ENCODE results near the gene CLCN6.

The CLCN6 gene

GRCh38 chr1:11851180-11851579 is 45.2 kb downstream of the CLCN6 start:
- no peaks in the 10 kb centered on the region for H3K4me1 ChIP-seq (ENCODE audit: insufficient read depth, low read length)
- H3K4me3 ChIP-seq (ENCODE audit: low read depth in 1 of 2, low read length in 2 of 2) = no peak overlapping the region
- H3K27me3 ChIP-seq (ENCODE audit: control insufficient read depth in 1 of 2, insufficient read depth in 2 of 2, low read length in 2 of 2) = no peaks in the 10 kb centered on the region
- no peak overlapping the region for H3K9ac ChIP-seq (ENCODE audit: low read length)
- no peaks in the 10 kb centered on the region for H3K36me3 ChIP-seq (ENCODE audit: insufficient read depth, low read length)
- H3K9me3 ChIP-seq (ENCODE audit: low read length) = no peaks in the 10 kb centered on the region
- no peak overlapping the region for H3K27ac ChIP-seq (ENCODE audit: low read depth, low read length)

DNA sequence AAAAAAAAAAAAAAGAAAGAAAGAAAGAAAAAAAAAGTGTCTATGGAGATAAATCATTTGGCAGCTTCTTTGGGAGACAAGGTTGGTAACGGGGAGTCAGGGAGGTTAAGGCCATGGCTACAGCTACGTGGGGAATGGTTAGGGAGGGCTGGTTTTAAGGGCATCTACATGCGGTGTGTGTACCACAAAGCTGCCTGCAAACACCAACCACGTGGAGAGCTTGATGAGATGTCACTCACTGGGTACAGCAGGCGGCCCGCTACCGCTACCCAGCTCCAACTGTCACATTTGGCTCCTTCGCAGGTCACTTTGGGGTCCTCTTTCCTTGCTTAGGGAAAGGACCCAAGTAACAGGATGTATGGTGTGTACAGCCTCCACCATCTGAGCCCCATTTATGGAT is 48.5 kb downstream of the CLCN6 start:
- H3K9ac ChIP-seq (ENCODE audit: low read length) = no peak overlapping the region
- no peaks in the 10 kb centered on the region for H3K36me3 ChIP-seq (ENCODE audit: insufficient read depth, low read length)
- H3K9me3 ChIP-seq (ENCODE audit: low read length) = no peaks in the 10 kb centered on the region
- H3K27me3 ChIP-seq (ENCODE audit: control insufficient read depth in 1 of 2, insufficient read depth in 2 of 2, low read length in 2 of 2) = peaks cover 7 to 22% of the 10 kb centered on the region in 2 donors
- no peaks in the 10 kb centered on the region for H3K4me1 ChIP-seq (ENCODE audit: insufficient read depth, low read length)
- no peak overlapping the region for H3K27ac ChIP-seq (ENCODE audit: low read depth, low read length)
- no peak overlapping the region for H3K4me3 ChIP-seq (ENCODE audit: low read depth in 1 of 2, low read length in 2 of 2)

DNA sequence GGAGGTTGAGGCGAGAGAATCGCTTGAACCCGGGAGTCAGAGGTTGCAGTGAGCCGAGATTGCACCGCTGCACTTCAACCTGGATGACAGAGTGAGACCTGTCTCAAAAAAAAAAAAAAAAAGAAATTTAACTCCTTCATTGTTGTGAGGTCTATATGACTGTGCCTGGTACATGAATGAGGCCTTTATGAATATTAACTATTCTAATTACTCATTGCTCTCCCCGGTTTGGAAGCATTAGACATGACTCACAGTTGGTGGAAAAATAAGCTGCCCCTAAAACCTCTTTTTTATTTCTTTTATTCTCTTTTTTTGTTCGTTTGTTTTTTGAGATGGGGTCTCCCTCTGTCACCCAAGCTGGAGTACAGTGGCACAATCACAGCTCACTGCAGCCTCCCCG is 49.4 kb downstream of the CLCN6 start:
- Histone ChIP-seq H3K4me1 (ENCODE audit: insufficient read depth, low read length) (no peaks in the 10 kb centered on the region), H3K4me3 (ENCODE audit: low read depth in 1 of 2, low read length in 2 of 2) (no peak overlapping the region), H3K9ac (ENCODE audit: low read length) (no peak overlapping the region), H3K27me3 (ENCODE audit: control insufficient read depth in 1 of 2, insufficient read depth in 2 of 2, low read length in 2 of 2) (peaks cover 12 to 30% of the 10 kb centered on the region in 2 donors), H3K36me3 (ENCODE audit: insufficient read depth, low read length) (no peaks in the 10 kb centered on the region), H3K9me3 (ENCODE audit: low read length) (no peaks in the 10 kb centered on the region), H3K27ac (ENCODE audit: low read depth, low read length) (no peak overlapping the region)

GRCh38 chr1:11856698-11857097 is 50.7 kb downstream of the CLCN6 start:
- Histone ChIP-seq H3K27me3 (ENCODE audit: control insufficient read depth in 1 of 2, insufficient read depth in 2 of 2, low read length in 2 of 2) (peaks cover 12 to 30% of the 10 kb centered on the region in 2 donors), H3K4me3 (ENCODE audit: low read depth in 1 of 2, low read length in 2 of 2) (no peak overlapping the region), H3K9me3 (ENCODE audit: low read length) (no peaks in the 10 kb centered on the region), H3K27ac (ENCODE audit: low read depth, low read length) (no peak overlapping the region), H3K9ac (ENCODE audit: low read length) (no peak overlapping the region), H3K4me1 (ENCODE audit: insufficient read depth, low read length) (no peaks in the 10 kb centered on the region), H3K36me3 (ENCODE audit: insufficient read depth, low read length) (no peaks in the 10 kb centered on the region)

GRCh38 chr1:11857164-11857851 is 51.3 kb downstream of the CLCN6 start:
- H3K36me3 ChIP-seq (ENCODE audit: insufficient read depth, low read length) = no peaks in the 10 kb centered on the region
- peaks cover 12 to 30% of the 10 kb centered on the region in 2 donors for H3K27me3 ChIP-seq (ENCODE audit: control insufficient read depth in 1 of 2, insufficient read depth in 2 of 2, low read length in 2 of 2)
- H3K27ac ChIP-seq (ENCODE audit: low read depth, low read length) = no peak overlapping the region
- no peak overlapping the region for H3K9ac ChIP-seq (ENCODE audit: low read length)
- no peaks in the 10 kb centered on the region for H3K4me1 ChIP-seq (ENCODE audit: insufficient read depth, low read length)
- H3K4me3 ChIP-seq (ENCODE audit: low read depth in 1 of 2, low read length in 2 of 2) = no peak overlapping the region
- no peaks in the 10 kb centered on the region for H3K9me3 ChIP-seq (ENCODE audit: low read length)

DNA sequence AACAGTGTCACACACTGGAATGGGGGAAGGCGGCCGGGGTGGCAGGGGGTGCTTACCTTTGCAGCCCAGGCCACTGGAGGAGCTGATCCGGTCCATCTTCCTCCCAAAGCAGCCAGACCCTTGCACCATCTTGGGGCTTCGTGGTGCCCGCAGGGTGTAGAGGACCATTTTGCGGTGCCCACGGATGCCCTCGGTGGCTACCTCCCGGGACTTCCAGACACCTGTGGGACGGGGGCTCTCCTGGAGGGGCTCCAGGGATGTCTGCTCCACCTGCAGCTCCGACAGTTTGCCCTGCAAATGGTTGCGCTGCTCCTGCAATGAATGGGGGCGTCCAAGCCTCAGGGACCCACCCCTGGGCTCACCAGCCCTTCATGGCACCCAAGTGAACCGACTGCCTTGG is 52.2 kb downstream of the CLCN6 start:
- Histone ChIP-seq H3K27me3 (ENCODE audit: control insufficient read depth in 1 of 2, insufficient read depth in 2 of 2, low read length in 2 of 2) (peaks cover 12 to 30% of the 10 kb centered on the region in 2 donors), H3K4me1 (ENCODE audit: insufficient read depth, low read length) (no peaks in the 10 kb centered on the region), H3K4me3 (ENCODE audit: low read depth in 1 of 2, low read length in 2 of 2) (no peak overlapping the region), H3K9ac (ENCODE audit: low read length) (no peak overlapping the region), H3K27ac (ENCODE audit: low read depth, low read length) (no peak overlapping the region), H3K36me3 (ENCODE audit: insufficient read depth, low read length) (no peaks in the 10 kb centered on the region), H3K9me3 (ENCODE audit: low read length) (no peaks in the 10 kb centered on the region)

- Histone ChIP-seq H3K9me3 (ENCODE audit: low read length) (no peaks in the 10 kb centered on the region), H3K27me3 (ENCODE audit: control insufficient read depth in 1 of 2, insufficient read depth in 2 of 2, low read length in 2 of 2) (peaks cover 12 to 30% of the 10 kb centered on the region in 2 donors), H3K9ac (ENCODE audit: low read length) (no peak within 1 kb of the TSS), H3K4me1 (ENCODE audit: insufficient read depth, low read length) (no peaks in the 10 kb centered on the region), H3K27ac (ENCODE audit: low read depth, low read length) (no peak within 1 kb of the TSS), H3K36me3 (ENCODE audit: insufficient read depth, low read length) (no peaks in the 10 kb centered on the region), H3K4me3 (ENCODE audit: low read depth in 1 of 2, low read length in 2 of 2) (no peak within 1 kb of the TSS)
These were observed 52.6 kb downstream of the CLCN6 start, which contains the start of gene NPPB for GRCh38 chr1:11858613-11858967. Gene NPPB, minus strand, starts transcription at chr1:11858945. Its CDS starts 112 bp downstream, at chr1:11858833.

DNA sequence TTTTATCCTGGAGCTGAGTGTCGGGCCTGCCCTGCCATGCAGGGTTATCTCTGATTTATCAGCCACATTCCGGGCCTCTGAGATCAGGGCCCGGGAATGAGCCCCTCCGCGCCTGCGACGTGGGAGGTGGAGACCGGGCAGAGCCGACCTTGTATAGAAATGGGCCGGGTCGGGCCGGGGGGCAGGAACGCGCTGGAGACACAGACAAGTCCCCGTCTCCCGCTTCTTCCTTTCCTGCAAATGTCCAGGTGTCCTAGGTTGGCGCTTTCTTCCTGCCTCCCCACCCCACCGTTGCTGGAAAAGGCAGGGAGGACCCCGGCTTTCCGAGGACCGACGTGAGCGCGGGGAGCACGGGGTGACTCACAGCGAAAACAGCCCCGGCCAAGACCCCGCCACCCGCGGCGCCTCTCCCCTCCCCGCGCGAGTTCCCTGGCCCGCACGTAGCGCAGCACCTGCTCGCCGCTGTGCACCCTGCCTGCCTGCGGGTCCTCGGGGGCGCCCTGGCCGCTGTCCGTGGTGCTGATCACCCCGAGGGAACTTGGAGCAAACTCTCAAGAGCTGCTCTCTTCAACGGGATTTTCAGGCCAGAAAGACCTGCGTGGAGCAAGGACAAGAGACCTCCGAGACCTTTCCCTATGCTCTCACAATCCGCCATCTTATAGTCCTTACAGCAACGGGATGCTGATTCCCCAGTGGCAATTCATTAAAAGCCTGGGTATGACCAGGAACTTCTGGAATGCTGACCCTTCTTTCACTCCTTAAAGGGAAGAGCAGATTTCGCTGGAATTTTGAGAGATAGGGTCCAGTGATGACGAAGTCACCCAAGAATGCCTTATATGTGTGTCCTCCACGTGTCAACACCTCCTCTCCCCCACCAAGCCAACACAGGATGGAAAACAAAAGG is 53.2 kb downstream of the CLCN6 start:
- Histone ChIP-seq H3K27me3 (ENCODE audit: control insufficient read depth in 1 of 2, insufficient read depth in 2 of 2, low read length in 2 of 2) (peaks cover 12 to 30% of the 10 kb centered on the region in 2 donors), H3K9me3 (ENCODE audit: low read length) (no peaks in the 10 kb centered on the region), H3K4me3 (ENCODE audit: low read depth in 1 of 2, low read length in 2 of 2) (no peak overlapping the region), H3K4me1 (ENCODE audit: insufficient read depth, low read length) (no peaks in the 10 kb centered on the region), H3K27ac (ENCODE audit: low read depth, low read length) (no peak overlapping the region), H3K36me3 (ENCODE audit: insufficient read depth, low read length) (no peaks in the 10 kb centered on the region), H3K9ac (ENCODE audit: low read length) (no peak overlapping the region)

DNA sequence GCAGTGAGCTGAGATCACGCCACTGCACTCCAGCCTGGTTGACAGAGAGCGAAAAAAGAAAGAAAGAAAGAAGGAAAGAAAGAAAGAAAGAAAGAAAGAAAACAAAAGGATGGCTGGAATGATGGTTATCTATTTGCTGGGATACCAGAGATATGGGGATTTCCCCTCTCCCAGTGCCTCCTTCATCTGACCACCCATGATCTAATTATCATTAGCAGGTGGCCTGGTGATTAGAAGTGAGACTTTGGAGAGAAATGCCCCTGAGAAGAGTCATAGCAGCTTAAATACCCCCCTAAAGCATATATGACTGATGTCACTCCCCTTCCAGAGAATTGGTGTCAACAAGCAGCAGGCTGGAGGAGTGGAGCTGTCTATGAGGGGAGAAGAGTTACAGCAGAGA is 54.1 kb downstream of the CLCN6 start:
- H3K9me3 ChIP-seq (ENCODE audit: low read length) = no peaks in the 10 kb centered on the region
- no peaks in the 10 kb centered on the region for H3K36me3 ChIP-seq (ENCODE audit: insufficient read depth, low read length)
- H3K27ac ChIP-seq (ENCODE audit: low read depth, low read length) = no peak overlapping the region
- no peak overlapping the region for H3K4me3 ChIP-seq (ENCODE audit: low read depth in 1 of 2, low read length in 2 of 2)
- H3K27me3 ChIP-seq (ENCODE audit: control insufficient read depth in 1 of 2, insufficient read depth in 2 of 2, low read length in 2 of 2) = peaks cover 12 to 30% of the 10 kb centered on the region in 2 donors
- no peaks in the 10 kb centered on the region for H3K4me1 ChIP-seq (ENCODE audit: insufficient read depth, low read length)
- no peak overlapping the region for H3K9ac ChIP-seq (ENCODE audit: low read length)

- Histone ChIP-seq H3K9me3 (ENCODE audit: low read length) (no peaks in the 10 kb centered on the region), H3K9ac (ENCODE audit: low read length) (no peak overlapping the region), H3K4me1 (ENCODE audit: insufficient read depth, low read length) (no peaks in the 10 kb centered on the region), H3K4me3 (ENCODE audit: low read depth in 1 of 2, low read length in 2 of 2) (no peak overlapping the region), H3K27ac (ENCODE audit: low read depth, low read length) (no peak overlapping the region), H3K36me3 (ENCODE audit: insufficient read depth, low read length) (no peaks in the 10 kb centered on the region), H3K27me3 (ENCODE audit: control insufficient read depth in 1 of 2, insufficient read depth in 2 of 2, low read length in 2 of 2) (peaks cover 12 to 30% of the 10 kb centered on the region in 2 donors)
These were observed 54.6 kb downstream of the CLCN6 start for GRCh38 chr1:11860587-11860986.

DNA sequence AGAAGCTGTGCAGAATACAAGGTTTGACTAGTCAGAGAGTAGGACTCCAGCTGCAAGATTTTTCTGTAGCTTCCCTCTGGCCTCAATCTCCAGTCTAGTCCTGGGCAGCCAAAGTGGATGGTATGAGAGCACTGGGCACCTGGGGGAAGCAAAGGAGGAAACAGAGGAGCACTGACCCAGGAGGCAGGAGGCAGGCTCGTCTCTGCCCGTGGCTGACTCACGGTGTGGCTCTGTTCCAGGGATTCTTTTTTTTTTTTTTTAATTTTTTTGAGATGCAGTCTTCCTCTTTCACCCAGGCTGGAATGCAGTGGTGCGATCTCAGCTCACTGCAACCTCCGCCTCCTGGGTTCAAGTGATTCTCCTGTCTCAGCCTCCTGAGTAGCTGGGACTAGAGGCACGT is 56.9 kb downstream of the CLCN6 start:
- Histone ChIP-seq H3K4me1 (ENCODE audit: insufficient read depth, low read length) (no peaks in the 10 kb centered on the region), H3K27me3 (ENCODE audit: control insufficient read depth in 1 of 2, insufficient read depth in 2 of 2, low read length in 2 of 2) (peaks cover 12 to 25% of the 10 kb centered on the region in 2 donors), H3K9ac (ENCODE audit: low read length) (no peak overlapping the region), H3K36me3 (ENCODE audit: insufficient read depth, low read length) (no peaks in the 10 kb centered on the region), H3K9me3 (ENCODE audit: low read length) (no peaks in the 10 kb centered on the region), H3K27ac (ENCODE audit: low read depth, low read length) (no peak overlapping the region), H3K4me3 (ENCODE audit: low read depth in 1 of 2, low read length in 2 of 2) (no peak overlapping the region)

Measured in muscle layer of colon (tissue), 2 donors.